GM12878 (cell line): ENCODE results near the gene TCF4. TPM values are rescaled to one million over a fixed set of nuclear protein-coding genes. Genes with fewer than 3 reads are reported as not detected.

ENCODE experiments used
- ATAC-seq: fragments of 200-7000 bp; cut with Tn5 transposase; 3 replicates; pipeline ENCODE4 v1.9.1; 2020; ENCODE audit warnings: mild to moderate bottlenecking, moderate library complexity
- BruUV-seq: library from RNA; stranded (reverse); fragments of 400-500 nt; replicated peaks from 2 replicates; lab custom pipeline; 2021; lab: Mats Ljungman, UMichigan
- CTCF ChIA-PET: fragments of 300-600 bp; sonication (Branson Sonifier 250); formaldehyde crosslinking; extraction: SDS; loops from one replicate; lab custom pipeline; 2021; ENCODE audit warnings: inconsistent platforms; lab: Yijun Ruan, JAX
- POLR2A ChIA-PET: fragments of 350-600 bp; formaldehyde crosslinking; extraction: SDS; loops from one replicate; lab custom pipeline; 2021; ENCODE audit warnings: inconsistent platforms; lab: Charles Lee
- RAD21 ChIA-PET: fragments of 300-600 bp; sonication (Branson Sonifier 250); formaldehyde crosslinking; loops from one replicate; lab custom pipeline; 2023; ENCODE audit warnings: antibody characterized with exemption; ENCODE audit not compliant: unreplicated experiment; lab: Charles Lee
- SMC1A ChIA-PET: fragments of 300-600 bp; sonication (Branson Sonifier 250); formaldehyde crosslinking; loops from one replicate; lab custom pipeline; 2023; ENCODE audit not compliant: unreplicated experiment, uncharacterized antibody; lab: Charles Lee
- DNase-seq: peaks from one replicate; pipeline ENCODE4 v3.0.0-alpha.2; 2011; ENCODE audit warnings: low read depth, low spot score
- FAIRE-seq: peaks from 3 replicates; lab custom pipeline; 2011; peaks lifted over from hg19 to GRCh38; lab: Jason Lieb, UNC
- H2AFZ ChIP-seq: 2 replicates; pipeline ENCODE4 v1.6.0; 2011; ENCODE audit warnings: low read depth, low read length, control low read depth; ENCODE audit not compliant: control insufficient read depth
- H3K27ac ChIP-seq: 2 replicates; pipeline ENCODE4 v1.5.1; 2011; ENCODE audit warnings: control low read depth; ENCODE audit not compliant: control insufficient read depth, insufficient read depth
- H3K27me3 ChIP-seq, 2 experiments: replicated peaks in 1 of 2; 2 replicates each; pipeline versions ENCODE4 v1.6.0 to v1.6.1; 2011; ENCODE audit warnings: low read length in 1 of 2; ENCODE audit not compliant: control insufficient read depth in 2 of 2, insufficient read depth in 2 of 2
- H3K36me3 ChIP-seq, 2 experiments: 2 replicates each; pipeline ENCODE4 v1.5.1; 2011; ENCODE audit warnings: low read length in 1 of 2; ENCODE audit not compliant: control insufficient read depth in 2 of 2, insufficient read depth in 2 of 2
- H3K4me1 ChIP-seq: 2 replicates; pipeline ENCODE4 v1.6.1; 2011; ENCODE audit warnings: mild to moderate bottlenecking, low read length, moderate library complexity, mixed read lengths; ENCODE audit not compliant: control insufficient read depth, insufficient read depth
- H3K4me2 ChIP-seq: 2 replicates; pipeline ENCODE4 v1.6.0; 2011; ENCODE audit warnings: control low read depth; ENCODE audit not compliant: control insufficient read depth, insufficient read depth
- H3K4me3 ChIP-seq: fragments of 200-600 bp; sonication (generic); 2 replicates; pipeline ENCODE4 v1.5.1; 2016
- H3K79me2 ChIP-seq: 2 replicates; pipeline ENCODE4 v1.6.0; 2011; ENCODE audit warnings: low read length; ENCODE audit not compliant: control insufficient read depth, insufficient read depth
- H3K9ac ChIP-seq: 2 replicates; pipeline ENCODE4 v1.8.0; 2011; ENCODE audit warnings: low read length, control low read depth, mixed read lengths; ENCODE audit not compliant: control insufficient read depth, insufficient read depth
- H3K9me3 ChIP-seq: replicated peaks from 3 replicates; pipeline ENCODE4 v1.5.1; 2011; ENCODE audit warnings: mild to moderate bottlenecking, low read length; ENCODE audit not compliant: control insufficient read depth, insufficient read depth
- H4K20me1 ChIP-seq: 2 replicates; pipeline ENCODE4 v1.6.0; 2011; ENCODE audit not compliant: control insufficient read depth, insufficient read depth
- BHLHE40 ChIP-seq, 2 experiments: fragments of 450-650 bp in 1 of 2; IDR thresholded peaks; 2 replicates each; pipeline ENCODE4 v1.6.1; 2011 to 2017; ENCODE audit warnings: low read depth in 2 of 2, borderline replicate concordance in 1 of 2, improper control_type of control experiment in 1 of 2, low read length in 1 of 2, mild to moderate bottlenecking in 1 of 2
- CEBPB ChIP-seq, 2 experiments: fragments of 150-350 bp in 1 of 2; IDR thresholded peaks; 2 replicates each; pipeline ENCODE4 v1.6.1; 2012 to 2014; ENCODE audit warnings: low read depth in 2 of 2, low read length in 2 of 2, borderline replicate concordance in 1 of 2, inconsistent platforms in 1 of 2
- EP300 ChIP-seq, 2 experiments: fragments of 150-350 bp in 1 of 2; IDR thresholded peaks; 2 replicates each; pipeline ENCODE4 v1.6.1; 2011 to 2012; ENCODE audit warnings: low read depth in 2 of 2, low read length in 2 of 2, borderline replicate concordance in 1 of 2, improper control_type of control experiment in 1 of 2, inconsistent platforms in 1 of 2; ENCODE audit not compliant: control insufficient read depth in 1 of 2
- HDAC6 ChIP-seq: fragments of 200-600 bp; sonication (generic); IDR thresholded peaks from one replicate; pipeline ENCODE4 v1.8.0; 2017; ENCODE audit warnings: antibody characterized with exemption; ENCODE audit not compliant: unreplicated experiment
- NR2C1 ChIP-seq: fragments of 450-650 bp; IDR thresholded peaks from 2 replicates; pipeline ENCODE4 v1.6.1; 2017; ENCODE audit warnings: antibody characterized with exemption, mild to moderate bottlenecking, moderate library complexity
- PML ChIP-seq: IDR thresholded peaks from 2 replicates; pipeline ENCODE4 v1.6.1; 2012; ENCODE audit warnings: low read length, inconsistent platforms
- SMARCA5 ChIP-seq: fragments of 450-650 bp; IDR thresholded peaks from 2 replicates; pipeline ENCODE4 v1.6.1; 2017; ENCODE audit warnings: mild to moderate bottlenecking
- SP1 ChIP-seq: IDR thresholded peaks from one replicate; pipeline ENCODE4 v1.6.1; 2011; ENCODE audit warnings: low read depth, low read length
- TBL1XR1 ChIP-seq: IDR thresholded peaks from 2 replicates; pipeline ENCODE4 v1.6.1; 2012; ENCODE audit warnings: low read depth, low read length, improper control_type of control experiment
- TCF3 ChIP-seq: IDR thresholded peaks from 2 replicates; pipeline ENCODE4 v1.6.1; 2012; ENCODE audit warnings: low read depth, mild to moderate bottlenecking, low read length, borderline replicate concordance; ENCODE audit not compliant: insufficient read depth
- TCF7 ChIP-seq: IDR thresholded peaks from 2 replicates; pipeline ENCODE4 v1.6.1; 2014; ENCODE audit warnings: antibody characterized with exemption, borderline replicate concordance
- ZNF207 ChIP-seq: fragments of 450-650 bp; IDR thresholded peaks from 2 replicates; pipeline ENCODE4 v1.6.1; 2014; ENCODE audit warnings: antibody characterized with exemption, mild to moderate bottlenecking, borderline replicate concordance
- ZNF274 ChIP-seq: IDR thresholded peaks from one replicate; pipeline ENCODE4 v1.8.0; 2011; ENCODE audit not compliant: insufficient read length, insufficient read depth
- WGBS: methylation state at CpG from one replicate; pipeline ENCODE4 v1.1.6; 2016; ENCODE audit warnings: low lambda C conversion rate; ENCODE audit not compliant: insufficient replicate concordance, insufficient coverage; ENCODE audit errors: missing lambda C conversion rate; 5-methylcytosine and 5-hydroxymethylcytosine counted together
- in situ Hi-C: fragments of 300-500 bp; cut with MboI; formaldehyde crosslinking; loops from 9 replicates; pipeline ENCODE4 v1.14.3; 2018; ENCODE audit warnings: mixed read lengths
- intact Hi-C: fragments of 100-400 bp; cut with micrococcal nuclease; formaldehyde crosslinking; loops from one replicate; pipeline ENCODE4 v1.14.2; 2022; ENCODE audit not compliant: unreplicated experiment
- polyA plus RNA-seq, 11 experiments: library from polyadenylated mRNA; depleted of rRNA in 4 of 11; unstranded in 6 of 11; stranded (reverse) in 5 of 11; fragments of >200 nt; fragmentation: Nextera tagmentation in 4 of 11; fragmentation: Illumina TruSeq in 1 of 11; extraction: Ambion mirVana in 4 of 11; extraction: Trizol in 1 of 11; gene quantifications; 1 replicate in 1 of 11; 2 replicates in 10 of 11; pipeline versions ENCODE4 v1.2.1 to v1.2.3, GENCODE V29; 2011 to 2016; ENCODE audit warnings: inconsistent platforms in 2 of 11, missing spikeins in 2 of 11, low read depth in 1 of 11
- total RNA-seq, 4 experiments: library from RNA; depleted of rRNA in 3 of 4; stranded (reverse); fragments of >200 nt in 3 of 4; fragmentation: Illumina TruSeq in 1 of 4; extraction: Trizol in 1 of 4; gene quantifications; 2 replicates each; pipeline versions ENCODE4 v1.2.1 to v1.2.3, GENCODE V29; 2013 to 2021
- TF ChIP-seq, protein P1 (sequence below), 3 experiments: IDR thresholded peaks in 2 of 3; conservative IDR thresholded peaks in 1 of 3; 2 replicates each; pipeline ENCODE4 v1.5.1; 2011; ENCODE audit warnings: low read depth in 3 of 3, low read length in 3 of 3, mild to moderate bottlenecking in 3 of 3, control low read depth in 2 of 3, moderate library complexity in 2 of 3, inconsistent platforms in 1 of 3, mixed read lengths in 1 of 3; ENCODE audit not compliant: control insufficient read depth in 2 of 3, insufficient read depth in 1 of 3; ENCODE audit errors: extremely low read depth in 1 of 3
- TF ChIP-seq, protein P2 (sequence below): IDR thresholded peaks from 2 replicates; pipeline ENCODE4 v1.6.1; 2011; ENCODE audit warnings: borderline replicate concordance, low read depth, mild to moderate bottlenecking, moderate library complexity, low read length; ENCODE audit not compliant: insufficient read depth, poor library complexity, severe bottlenecking
- TF ChIP-seq, protein P3 (sequence below): IDR thresholded peaks from 2 replicates; pipeline ENCODE4 v1.6.1; 2012; ENCODE audit warnings: low read depth, low read length, improper control_type of control experiment
- TF ChIP-seq, protein P4 (sequence below): IDR thresholded peaks from 2 replicates; pipeline ENCODE4 v1.6.1; 2012; ENCODE audit warnings: low read depth, low read length, improper control_type of control experiment

TCF4 gene
- total and polyA plus RNA-seq, 10 of the 15 experiments (the other 5 are each of a cell fraction or from before 2014, with no cell fraction given) = 15.2 to 94.0 (median 31.5) TPM

DNA sequence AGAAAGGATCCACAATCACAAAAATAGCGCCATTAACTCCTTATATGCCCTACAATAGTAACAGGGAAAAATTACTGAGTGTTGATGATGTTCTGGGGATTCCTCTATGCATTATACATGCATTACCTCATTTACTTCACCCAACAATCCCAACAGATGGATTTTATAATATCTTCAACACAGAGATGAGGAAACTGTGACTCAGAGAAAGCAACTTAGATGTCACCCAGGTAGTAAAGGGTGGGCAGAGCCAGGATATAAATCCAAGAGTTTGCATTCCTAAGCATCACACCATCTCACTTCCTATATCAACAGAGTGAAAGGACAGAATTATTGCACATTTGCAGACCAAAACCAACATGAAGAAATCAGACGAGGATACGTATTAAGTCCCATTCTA, 144.2 kb downstream of the TCF4 start (continued):
- TF ChIP-seq, protein P1, sequence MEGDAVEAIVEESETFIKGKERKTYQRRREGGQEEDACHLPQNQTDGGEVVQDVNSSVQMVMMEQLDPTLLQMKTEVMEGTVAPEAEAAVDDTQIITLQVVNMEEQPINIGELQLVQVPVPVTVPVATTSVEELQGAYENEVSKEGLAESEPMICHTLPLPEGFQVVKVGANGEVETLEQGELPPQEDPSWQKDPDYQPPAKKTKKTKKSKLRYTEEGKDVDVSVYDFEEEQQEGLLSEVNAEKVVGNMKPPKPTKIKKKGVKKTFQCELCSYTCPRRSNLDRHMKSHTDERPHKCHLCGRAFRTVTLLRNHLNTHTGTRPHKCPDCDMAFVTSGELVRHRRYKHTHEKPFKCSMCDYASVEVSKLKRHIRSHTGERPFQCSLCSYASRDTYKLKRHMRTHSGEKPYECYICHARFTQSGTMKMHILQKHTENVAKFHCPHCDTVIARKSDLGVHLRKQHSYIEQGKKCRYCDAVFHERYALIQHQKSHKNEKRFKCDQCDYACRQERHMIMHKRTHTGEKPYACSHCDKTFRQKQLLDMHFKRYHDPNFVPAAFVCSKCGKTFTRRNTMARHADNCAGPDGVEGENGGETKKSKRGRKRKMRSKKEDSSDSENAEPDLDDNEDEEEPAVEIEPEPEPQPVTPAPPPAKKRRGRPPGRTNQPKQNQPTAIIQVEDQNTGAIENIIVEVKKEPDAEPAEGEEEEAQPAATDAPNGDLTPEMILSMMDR (IDR thresholded peaks at IDR 0.05 in 2 of 3, conservative IDR thresholded peaks at IDR 0.05 in 1 of 3; ENCODE audit: control insufficient read depth in 2 of 3, extremely low read depth in 1 of 3, insufficient read depth in 1 of 3, low read depth in 3 of 3, low read length in 3 of 3) = no peak
- TF ChIP-seq SP1 (no peak), ZNF274 (no peak), CEBPB (IDR thresholded peaks at IDR 0.05; ENCODE audit: borderline replicate concordance in 1 of 2, low read depth in 2 of 2, low read length in 2 of 2) (no peak), ZNF207 (no peak), SMARCA5 (no peak), BHLHE40 (IDR thresholded peaks at IDR 0.05; ENCODE audit: borderline replicate concordance in 1 of 2, low read depth in 2 of 2, low read length in 1 of 2) (no peak)
- TF ChIP-seq, protein P2, sequence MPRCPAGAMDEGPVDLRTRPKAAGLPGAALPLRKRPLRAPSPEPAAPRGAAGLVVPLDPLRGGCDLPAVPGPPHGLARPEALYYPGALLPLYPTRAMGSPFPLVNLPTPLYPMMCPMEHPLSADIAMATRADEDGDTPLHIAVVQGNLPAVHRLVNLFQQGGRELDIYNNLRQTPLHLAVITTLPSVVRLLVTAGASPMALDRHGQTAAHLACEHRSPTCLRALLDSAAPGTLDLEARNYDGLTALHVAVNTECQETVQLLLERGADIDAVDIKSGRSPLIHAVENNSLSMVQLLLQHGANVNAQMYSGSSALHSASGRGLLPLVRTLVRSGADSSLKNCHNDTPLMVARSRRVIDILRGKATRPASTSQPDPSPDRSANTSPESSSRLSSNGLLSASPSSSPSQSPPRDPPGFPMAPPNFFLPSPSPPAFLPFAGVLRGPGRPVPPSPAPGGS = no peak

DNA sequence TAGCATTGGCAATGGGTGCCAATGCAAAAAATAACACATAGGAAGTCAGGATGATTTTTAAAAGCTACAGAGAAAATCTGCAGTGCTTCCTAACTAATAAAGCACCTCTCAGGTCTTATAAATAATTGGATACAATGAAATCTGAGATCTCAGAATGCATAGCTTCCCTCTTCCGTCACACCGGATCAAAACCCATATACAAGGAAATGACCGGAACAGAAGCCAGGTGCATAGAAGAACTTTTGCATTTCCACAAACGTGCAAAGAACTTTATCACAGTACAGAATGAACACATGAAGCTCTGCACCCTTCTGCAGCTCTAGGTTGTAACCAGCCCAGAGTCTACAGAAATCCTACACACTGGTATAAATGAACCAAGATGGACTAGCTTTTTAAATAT, 145.4 kb downstream of the TCF4 start:
- Histone ChIP-seq H2AFZ (no peak overlapping the region), H3K27ac (no peak overlapping the region), H3K9me3 (no peaks in the 10 kb centered on the region), H3K79me2 (no peaks in the 10 kb centered on the region), H3K36me3 (no peaks in the 10 kb centered on the region), H4K20me1 (no peaks in the 10 kb centered on the region), H3K4me1 (no peaks in the 10 kb centered on the region), H3K9ac (no peak overlapping the region), H3K4me2 (no peak overlapping the region), H3K4me3 (no peak overlapping the region), H3K27me3 (no peaks in the 10 kb centered on the region; a peak in 1 of 4 replicates)
- ChIA-PET POLR2A (no interaction called here), SMC1A (interaction anchor here (0.5 to 2.9 kb wide), 3 partner anchors 27 to 616 kb away, joined by 3 to 9 read pairs (median 3); no protein-coding TSS in a partner anchor), RAD21 (no interaction called here), CTCF (interaction anchor here (0.8 to 1.3 kb wide), 3 partner anchors 10 to 208 kb away, joined by 3 read pairs; no protein-coding TSS in a partner anchor)
- FAIRE-seq = no peak
- BruUV-seq = no TSS peak
- intact Hi-C loops (no loop called here), in situ Hi-C loops (no loop called here)
- DNase-seq = no peak
- 64% methylated on average over 4 of the region's 4 CpGs for WGBS
- ATAC-seq = no peak
- TF ChIP-seq EP300 (IDR thresholded peaks at IDR 0.05; ENCODE audit: borderline replicate concordance in 1 of 2, control insufficient read depth in 1 of 2, low read depth in 2 of 2, low read length in 2 of 2) = no peak
- no peak for TF ChIP-seq TCF3
- no peak for TF ChIP-seq NR2C1
- no peak for TF ChIP-seq PML
- no peak for TF ChIP-seq HDAC6
- TF ChIP-seq, protein P3, sequence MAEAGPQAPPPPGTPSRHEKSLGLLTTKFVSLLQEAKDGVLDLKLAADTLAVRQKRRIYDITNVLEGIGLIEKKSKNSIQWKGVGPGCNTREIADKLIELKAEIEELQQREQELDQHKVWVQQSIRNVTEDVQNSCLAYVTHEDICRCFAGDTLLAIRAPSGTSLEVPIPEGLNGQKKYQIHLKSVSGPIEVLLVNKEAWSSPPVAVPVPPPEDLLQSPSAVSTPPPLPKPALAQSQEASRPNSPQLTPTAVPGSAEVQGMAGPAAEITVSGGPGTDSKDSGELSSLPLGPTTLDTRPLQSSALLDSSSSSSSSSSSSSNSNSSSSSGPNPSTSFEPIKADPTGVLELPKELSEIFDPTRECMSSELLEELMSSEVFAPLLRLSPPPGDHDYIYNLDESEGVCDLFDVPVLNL = no peak
- TF ChIP-seq, protein P4, sequence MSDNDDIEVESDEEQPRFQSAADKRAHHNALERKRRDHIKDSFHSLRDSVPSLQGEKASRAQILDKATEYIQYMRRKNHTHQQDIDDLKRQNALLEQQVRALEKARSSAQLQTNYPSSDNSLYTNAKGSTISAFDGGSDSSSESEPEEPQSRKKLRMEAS = no peak
- TF ChIP-seq TBL1XR1 = no peak
- TF ChIP-seq TCF7 = no peak
